Fibroblast of lung (primary cell): ENCODE measurements around the gene WWC1.

Experiments used
- CTCF ChIP-seq, 2 donors: IDR thresholded peaks in 1 of 2; conservative IDR thresholded peaks in 1 of 2; 1 replicate in 1 of 2; 2 replicates in 1 of 2; pipeline ENCODE4 v1.5.1; 2011 to 2012; ENCODE audit warnings: low read length in 2 of 2, control low read depth in 1 of 2, inconsistent platforms in 1 of 2, low read depth in 1 of 2, mild to moderate bottlenecking in 1 of 2
- EZH2 ChIP-seq: IDR thresholded peaks from 2 replicates; pipeline ENCODE4 v1.5.1; 2012; ENCODE audit warnings: low read length, control low read depth, mild to moderate bottlenecking; ENCODE audit errors: missing control alignments

- TF ChIP-seq CTCF (conservative IDR thresholded peaks at IDR 0.05 in 1 of 2, IDR thresholded peaks at IDR 0.05 in 1 of 2; ENCODE audit: low read depth in 1 of 2, low read length in 2 of 2) (no peak), EZH2 (no peak)
These were observed 129.0 kb downstream of the WWC1 start for GRCh38 chr5:168420461-168420860.
